Measurements from ENCODE around the gene ZNF689. TPM values are rescaled to one million over a fixed set of nuclear protein-coding genes. Genes with fewer than 3 reads are reported as not detected.

Gene ZNF689
- total and polyA plus RNA-seq, 2 of the 13 experiments (the other 11 are each of a cell fraction or from before 2014, with no cell fraction given): 9.7 to 19.5 TPM

- no peak for TF ChIP-seq PRPF4 (IDR thresholded peaks at IDR 0.05; ENCODE audit: low read depth, low read length, poor library complexity, severe bottlenecking)
- peak; percentile 85; the same call in 1 of the 2 replicates for TF ChIP-seq TARDBP (CRISPR knock-in tag; IDR thresholded peaks at IDR 0.05)
- TF ChIP-seq ZNF792 (CRISPR knock-in tag; IDR thresholded peaks at IDR 0.05): no peak
- TF ChIP-seq RFX3 (CRISPR knock-in tag; IDR thresholded peaks at IDR 0.05): peak; percentile 48; the same call in 1 of the 2 replicates
- TF ChIP-seq SAFB2 (CRISPR knock-in tag; IDR thresholded peaks at IDR 0.05; ENCODE audit: borderline replicate concordance, low read depth): peak; percentile 53; the same call in 1 of the 2 replicates
- no peak for TF ChIP-seq NFKB2 (CRISPR knock-in tag; IDR thresholded peaks at IDR 0.05; ENCODE audit: borderline replicate concordance)
- TF ChIP-seq, protein P1, sequence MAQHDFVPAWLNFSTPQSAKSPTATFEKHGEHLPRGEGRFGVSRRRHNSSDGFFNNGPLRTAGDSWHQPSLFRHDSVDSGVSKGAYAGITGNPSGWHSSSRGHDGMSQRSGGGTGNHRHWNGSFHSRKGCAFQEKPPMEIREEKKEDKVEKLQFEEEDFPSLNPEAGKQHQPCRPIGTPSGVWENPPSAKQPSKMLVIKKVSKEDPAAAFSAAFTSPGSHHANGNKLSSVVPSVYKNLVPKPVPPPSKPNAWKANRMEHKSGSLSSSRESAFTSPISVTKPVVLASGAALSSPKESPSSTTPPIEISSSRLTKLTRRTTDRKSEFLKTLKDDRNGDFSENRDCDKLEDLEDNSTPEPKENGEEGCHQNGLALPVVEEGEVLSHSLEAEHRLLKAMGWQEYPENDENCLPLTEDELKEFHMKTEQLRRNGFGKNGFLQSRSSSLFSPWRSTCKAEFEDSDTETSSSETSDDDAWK (CRISPR knock-in tag; IDR thresholded peaks at IDR 0.05): no peak
- TF ChIP-seq ZNF790 (CRISPR knock-in tag; IDR thresholded peaks at IDR 0.05; ENCODE audit: borderline replicate concordance): 0 out of 2 replicates have a peak, but pooled peaks have one; percentile 45
- TF ChIP-seq HOXA7 (CRISPR knock-in tag; IDR thresholded peaks at IDR 0.05): no peak
- TF ChIP-seq TRIM24 (CRISPR knock-in tag; IDR thresholded peaks at IDR 0.05): no peak
- TF ChIP-seq ZBTB1 (CRISPR knock-in tag; IDR thresholded peaks at IDR 0.05; ENCODE audit: borderline replicate concordance): no peak
- no peak for TF ChIP-seq SRSF9 (IDR thresholded peaks at IDR 0.05; ENCODE audit: borderline replicate concordance, insufficient read depth, low read depth, low read length, poor library complexity, severe bottlenecking)
- TF ChIP-seq, protein P2, sequence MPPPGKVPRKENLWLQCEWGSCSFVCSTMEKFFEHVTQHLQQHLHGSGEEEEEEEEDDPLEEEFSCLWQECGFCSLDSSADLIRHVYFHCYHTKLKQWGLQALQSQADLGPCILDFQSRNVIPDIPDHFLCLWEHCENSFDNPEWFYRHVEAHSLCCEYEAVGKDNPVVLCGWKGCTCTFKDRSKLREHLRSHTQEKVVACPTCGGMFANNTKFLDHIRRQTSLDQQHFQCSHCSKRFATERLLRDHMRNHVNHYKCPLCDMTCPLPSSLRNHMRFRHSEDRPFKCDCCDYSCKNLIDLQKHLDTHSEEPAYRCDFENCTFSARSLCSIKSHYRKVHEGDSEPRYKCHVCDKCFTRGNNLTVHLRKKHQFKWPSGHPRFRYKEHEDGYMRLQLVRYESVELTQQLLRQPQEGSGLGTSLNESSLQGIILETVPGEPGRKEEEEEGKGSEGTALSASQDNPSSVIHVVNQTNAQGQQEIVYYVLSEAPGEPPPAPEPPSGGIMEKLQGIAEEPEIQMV (CRISPR knock-in tag; IDR thresholded peaks at IDR 0.05; ENCODE audit: low read depth): no peak
- TF ChIP-seq ZNF546 (CRISPR knock-in tag; conservative IDR thresholded peaks at IDR 0.05): 0 out of 2 replicates have a peak, but pooled peaks have one; percentile 60
- TF ChIP-seq, protein P3, sequence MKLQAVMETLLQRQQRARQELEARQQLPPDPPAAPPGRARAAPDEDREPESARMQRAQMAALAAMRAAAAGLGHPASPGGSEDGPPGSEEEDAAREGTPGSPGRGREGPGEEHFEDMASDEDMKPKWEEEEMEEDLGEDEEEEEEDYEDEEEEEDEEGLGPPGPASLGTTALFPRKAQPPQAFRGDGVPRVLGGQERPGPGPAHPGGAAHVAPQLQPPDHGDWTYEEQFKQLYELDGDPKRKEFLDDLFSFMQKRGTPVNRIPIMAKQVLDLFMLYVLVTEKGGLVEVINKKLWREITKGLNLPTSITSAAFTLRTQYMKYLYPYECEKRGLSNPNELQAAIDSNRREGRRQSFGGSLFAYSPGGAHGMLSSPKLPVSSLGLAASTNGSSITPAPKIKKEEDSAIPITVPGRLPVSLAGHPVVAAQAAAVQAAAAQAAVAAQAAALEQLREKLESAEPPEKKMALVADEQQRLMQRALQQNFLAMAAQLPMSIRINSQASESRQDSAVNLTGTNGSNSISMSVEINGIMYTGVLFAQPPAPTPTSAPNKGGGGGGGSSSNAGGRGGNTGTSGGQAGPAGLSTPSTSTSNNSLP (IDR thresholded peaks at IDR 0.05; ENCODE audit: low read depth, low read length): no peak; the same call in none of the 2 replicates
- TF ChIP-seq GLI4 (CRISPR knock-in tag; IDR thresholded peaks at IDR 0.05; ENCODE audit: borderline replicate concordance): no peak
- TF ChIP-seq PRDM15 (CRISPR knock-in tag; IDR thresholded peaks at IDR 0.05): no peak
Measured at GRCh38 chr16:30571445-30572322, 38.5 kb downstream of the ZNF689 start, which contains the start of gene ZNF688 (continued).

Data from HepG2 (cell line).